ENCODE measurements around the gene MRC2.
A peak's percentile ranks its signal among the peaks of the same experiment; 100 is the strongest.

Gene MRC2

GRCh38 chr17:62641153-62641552 is 13.7 kb downstream of the MRC2 start:
- DNase-seq (ENCODE audit: low spot score), result no peak

- DNase-seq (ENCODE audit: low spot score), result no peak
Measured at GRCh38 chr17:62641951-62642350, 14.5 kb downstream of the MRC2 start.

GRCh38 chr17:62643496-62643895 is 16.0 kb downstream of the MRC2 start:
- no peak for DNase-seq (ENCODE audit: low spot score)

- peak; percentile 66 for DNase-seq (ENCODE audit: low spot score)
Measured at GRCh38 chr17:62644487-62645173, 17.2 kb downstream of the MRC2 start.

- no peak for DNase-seq (ENCODE audit: low spot score)
Measured at GRCh38 chr17:62648251-62648955, 20.9 kb downstream of the MRC2 start.

- DNase-seq (ENCODE audit: low spot score), result no peak
Measured at GRCh38 chr17:62648956-62649294, 21.5 kb downstream of the MRC2 start.

- DNase-seq (ENCODE audit: low spot score), result no peak
Measured at GRCh38 chr17:62649570-62649969, 22.1 kb downstream of the MRC2 start.

- no peak for DNase-seq (ENCODE audit: low spot score)
Measured at GRCh38 chr17:62650587-62650986, 23.1 kb downstream of the MRC2 start.

GRCh38 chr17:62652251-62653001 is 25.0 kb downstream of the MRC2 start:
- DNase-seq (ENCODE audit: low spot score), result peak; percentile 62

- peak; percentile 89 for DNase-seq (ENCODE audit: low spot score)
Measured at GRCh38 chr17:62653002-62653825, 25.7 kb downstream of the MRC2 start.

- no peak for DNase-seq (ENCODE audit: low spot score)
Measured at GRCh38 chr17:62653826-62654761, 26.6 kb downstream of the MRC2 start.

- no peak for DNase-seq (ENCODE audit: low spot score)
Measured at GRCh38 chr17:62655656-62656055, 28.2 kb downstream of the MRC2 start.

- DNase-seq (ENCODE audit: low spot score), result no peak
Measured at GRCh38 chr17:62656446-62656845, 29.0 kb downstream of the MRC2 start.

GRCh38 chr17:62657145-62657665 is 29.7 kb downstream of the MRC2 start:
- DNase-seq (ENCODE audit: low spot score), result no peak

- no peak for DNase-seq (ENCODE audit: low spot score)
Measured at GRCh38 chr17:62657690-62658089, 30.2 kb downstream of the MRC2 start.

GRCh38 chr17:62658136-62658920 is 30.9 kb downstream of the MRC2 start:
- DNase-seq (ENCODE audit: low spot score), result no peak

GRCh38 chr17:62660629-62661118 is 33.2 kb downstream of the MRC2 start:
- DNase-seq (ENCODE audit: low spot score), result no peak

- no peak for DNase-seq (ENCODE audit: low spot score)
Measured at GRCh38 chr17:62661337-62661736, 33.9 kb downstream of the MRC2 start.

GRCh38 chr17:62662855-62663254 is 35.4 kb downstream of the MRC2 start:
- DNase-seq (ENCODE audit: low spot score), result no peak

- DNase-seq (ENCODE audit: low spot score), result no peak
Measured at GRCh38 chr17:62663304-62663703, 35.8 kb downstream of the MRC2 start.

Data from iPS-NIHi11 (cell line).